Fibroblast of upper back skin (primary cell): ENCODE results near the gene RFTN2.
"Not testable (repeated sequence)": the region's sequence is repeated elsewhere in the genome, so short reads cannot be mapped to it uniquely, and the experiment has no call there.

ENCODE experiments used
- DNase-seq: peaks from one replicate; pipeline ENCODE4 v3.0.0-alpha.2; 2013

Gene RFTN2

GRCh38 chr2:197599285-197599965 is 76.0 kb downstream of the RFTN2 start:
- DNase-seq, result peak; percentile 13

GRCh38 chr2:197598450-197598849 is 76.9 kb downstream of the RFTN2 start:
- DNase-seq, result no peak

GRCh38 chr2:197597166-197597565 is 78.2 kb downstream of the RFTN2 start:
- DNase-seq, result no peak

- DNase-seq, result no peak
Observed at GRCh38 chr2:197596766-197597165, 78.6 kb downstream of the RFTN2 start.

- no peak for DNase-seq
Observed at GRCh38 chr2:197591339-197592072, 83.9 kb downstream of the RFTN2 start.

- DNase-seq, result not testable (repeated sequence)
Observed at GRCh38 chr2:197587255-197587654, 88.1 kb downstream of the RFTN2 start.

- DNase-seq, result not testable (repeated sequence)
Observed at GRCh38 chr2:197580166-197580565, 95.2 kb downstream of the RFTN2 start.

- DNase-seq, result not testable (repeated sequence)
Observed at GRCh38 chr2:197578294-197578693, 97.1 kb downstream of the RFTN2 start.

GRCh38 chr2:197577446-197577845 is 97.9 kb downstream of the RFTN2 start:
- no peak for DNase-seq

GRCh38 chr2:197576631-197577030 is 98.8 kb downstream of the RFTN2 start:
- DNase-seq, result peak; percentile 52

GRCh38 chr2:197575987-197576386 is 99.4 kb downstream of the RFTN2 start:
- DNase-seq, result peak; percentile 25

- no peak for DNase-seq
Observed at GRCh38 chr2:197573608-197574007, 101.8 kb downstream of the RFTN2 start.

- DNase-seq, result peak; percentile 32
Observed at GRCh38 chr2:197571627-197572271, 103.6 kb downstream of the RFTN2 start.

GRCh38 chr2:197560146-197560665 is 115.2 kb downstream of the RFTN2 start:
- no peak for DNase-seq

GRCh38 chr2:197559681-197560080 is 115.7 kb downstream of the RFTN2 start:
- DNase-seq, result no peak

GRCh38 chr2:197558393-197558792 is 117.0 kb downstream of the RFTN2 start:
- DNase-seq, result no peak

GRCh38 chr2:197556456-197556855 is 118.9 kb downstream of the RFTN2 start:
- peak; percentile 35 for DNase-seq

- DNase-seq, result no peak
Observed at GRCh38 chr2:197555467-197555866, 119.9 kb downstream of the RFTN2 start.

- DNase-seq, result not testable (repeated sequence)
Observed at GRCh38 chr2:197551260-197551659, 124.1 kb downstream of the RFTN2 start.

GRCh38 chr2:197548582-197548981 is 126.8 kb downstream of the RFTN2 start:
- no peak for DNase-seq

- DNase-seq, result no peak
Observed at GRCh38 chr2:197547163-197547900, 128.1 kb downstream of the RFTN2 start.

GRCh38 chr2:197543206-197543605 is 132.2 kb downstream of the RFTN2 start:
- no peak for DNase-seq

- DNase-seq, result no peak
Observed at GRCh38 chr2:197539734-197540133, 135.7 kb downstream of the RFTN2 start.
